Lower lobe of right lung (tissue), 2 donors: Measurements from ENCODE around the gene BICD2. TPM values are rescaled to one million over a fixed set of nuclear protein-coding genes. Genes with fewer than 3 reads are reported as not detected.

Experiments used
- ATAC-seq, 2 donors: fragments of 200-7000 bp; cut with Tn5 transposase; one replicate each; pipeline ENCODE4 v1.9.1; 2020 to 2022; ENCODE audit warnings: mild to moderate bottlenecking in 2 of 2, moderate library complexity in 2 of 2
- DNase-seq: peaks from one replicate; pipeline ENCODE4 v3.0.0-alpha.2; 2020
- H3K27ac ChIP-seq: fragments of 200-600 bp; one replicate; pipeline ENCODE4 v1.8.0; 2022
- H3K27me3 ChIP-seq: fragments of 200-600 bp; one replicate; pipeline ENCODE4 v1.8.0; 2022; ENCODE audit warnings: low read depth
- H3K36me3 ChIP-seq: fragments of 200-600 bp; one replicate; pipeline ENCODE4 v1.8.0; 2022; ENCODE audit warnings: mild to moderate bottlenecking
- H3K4me1 ChIP-seq: fragments of 200-600 bp; one replicate; pipeline ENCODE4 v1.8.0; 2022
- H3K4me3 ChIP-seq: fragments of 200-600 bp; one replicate; pipeline ENCODE4 v1.8.0; 2022; ENCODE audit warnings: mild to moderate bottlenecking
- H3K9me3 ChIP-seq: fragments of 200-600 bp; one replicate; pipeline ENCODE4 v1.8.0; 2022
- CTCF ChIP-seq: fragments of 200-600 bp; IDR thresholded peaks from one replicate; pipeline ENCODE4 v1.8.0; 2022; ENCODE audit warnings: antibody characterized with exemption, mild to moderate bottlenecking
- intact Hi-C: fragments of 100-400 bp; cut with DNase I; formaldehyde crosslinking; loops from one replicate; pipeline ENCODE4 v1.11.0; 2022
- total RNA-seq: library from RNA; stranded (reverse); fragmentation: NEBNext Ultra II Directional; extraction: Animal tissue kit (Norgen Biotek cat#: 25700); gene quantifications from one replicate; pipeline ENCODE4 v1.2.1, GENCODE V29; 2021
- donor health status: DM: no; HTN: yes; CAD: no; lungs with severe emphysema.

Gene BICD2
- total RNA-seq, 1 donor from 2014 or later: 34.9 TPM

- DNase-seq (no peak), ATAC-seq (no peak)
- intact Hi-C loops: no loop called here
Measured at GRCh38 chr9:92726971-92727715, 37.5 kb downstream of the BICD2 start.

GRCh38 chr9:92726348-92726747 is 38.3 kb downstream of the BICD2 start:
- intact Hi-C loops: no loop called here
- ATAC-seq: no peak
- Histone ChIP-seq H3K27me3 (no peaks in the 10 kb centered on the region), H3K4me1 (peaks cover 53% of the 10 kb centered on the region), H3K36me3 (peaks cover 43% of the 10 kb centered on the region), H3K27ac (no peak overlapping the region), H3K4me3 (no peak overlapping the region), H3K9me3 (no peaks in the 10 kb centered on the region)
- peak; percentile 19 for DNase-seq
- no peak for TF ChIP-seq CTCF

More at GRCh38 chr9:92726971-92727715, 37.5 kb downstream of the BICD2 start:
- Histone ChIP-seq H3K27ac (no peak overlapping the region), H3K27me3 (no peaks in the 10 kb centered on the region), H3K9me3 (no peaks in the 10 kb centered on the region), H3K36me3 (peaks cover 35% of the 10 kb centered on the region), H3K4me1 (peaks cover 53% of the 10 kb centered on the region), H3K4me3 (no peak overlapping the region)
- no peak for TF ChIP-seq CTCF

GRCh38 chr9:92725766-92726165 is 38.9 kb downstream of the BICD2 start:
- peaks cover 53% of the 10 kb centered on the region for H3K4me1 ChIP-seq
- no peak for ATAC-seq
- intact Hi-C loops: no loop called here

GRCh38 chr9:92725266-92725545 is 39.4 kb downstream of the BICD2 start:
- DNase-seq (peak; percentile 35), ATAC-seq (no peak)
- Histone ChIP-seq H3K4me1 (peaks cover 53% of the 10 kb centered on the region), H3K27ac (no peak overlapping the region), H3K4me3 (no peak overlapping the region), H3K9me3 (no peaks in the 10 kb centered on the region), H3K27me3 (no peaks in the 10 kb centered on the region), H3K36me3 (peaks cover 54% of the 10 kb centered on the region)
- TF ChIP-seq CTCF: no peak
- intact Hi-C loops: no loop called here

More at GRCh38 chr9:92725766-92726165, 38.9 kb downstream of the BICD2 start:
- Histone ChIP-seq H3K27me3 (no peaks in the 10 kb centered on the region), H3K27ac (no peak overlapping the region), H3K9me3 (no peaks in the 10 kb centered on the region), H3K4me3 (no peak overlapping the region), H3K36me3 (peaks cover 48% of the 10 kb centered on the region)
- DNase-seq: peak; percentile 20
- TF ChIP-seq CTCF: no peak

GRCh38 chr9:92724528-92725265 is 39.9 kb downstream of the BICD2 start:
- no peak for TF ChIP-seq CTCF
- DNase-seq: peak; percentile 53
- H3K4me3 ChIP-seq: no peak overlapping the region
- intact Hi-C loops: no loop called here
- H3K4me1 ChIP-seq: peaks cover 51% of the 10 kb centered on the region
- no peaks in the 10 kb centered on the region for H3K9me3 ChIP-seq
- peak; percentile 20 to 57 for ATAC-seq
- H3K27ac ChIP-seq: no peak overlapping the region
- H3K27me3 ChIP-seq: no peaks in the 10 kb centered on the region
- peaks cover 59% of the 10 kb centered on the region for H3K36me3 ChIP-seq
